AML-193 (cell line): ENCODE measurements around the gene FRRS1L.

Experiments
- DNase-seq, 2 experiments: peaks; one replicate each; lab custom pipeline; 2025; lab: John Stamatoyannopoulos, UW

FRRS1L gene

DNA sequence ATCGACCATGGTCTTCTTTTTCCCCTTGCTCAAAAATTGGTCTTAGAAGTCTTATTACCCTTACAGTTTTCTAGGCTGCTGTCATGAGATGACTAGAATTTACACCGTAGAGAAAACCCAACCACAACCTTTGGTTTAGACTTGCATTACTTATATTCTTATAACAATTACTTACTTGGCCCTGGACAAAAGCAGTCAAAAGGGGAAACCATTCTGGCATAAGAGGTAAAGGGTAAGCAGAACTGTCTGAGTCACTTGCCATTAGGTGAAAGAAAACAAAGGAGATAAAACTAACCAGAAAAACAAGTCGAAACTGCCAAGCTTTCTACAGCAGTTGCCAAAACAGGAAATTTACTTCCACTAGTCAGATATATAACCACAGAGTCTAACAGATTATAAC, 65.2 kb downstream of the FRRS1L start:
- no peak for DNase-seq

DNA sequence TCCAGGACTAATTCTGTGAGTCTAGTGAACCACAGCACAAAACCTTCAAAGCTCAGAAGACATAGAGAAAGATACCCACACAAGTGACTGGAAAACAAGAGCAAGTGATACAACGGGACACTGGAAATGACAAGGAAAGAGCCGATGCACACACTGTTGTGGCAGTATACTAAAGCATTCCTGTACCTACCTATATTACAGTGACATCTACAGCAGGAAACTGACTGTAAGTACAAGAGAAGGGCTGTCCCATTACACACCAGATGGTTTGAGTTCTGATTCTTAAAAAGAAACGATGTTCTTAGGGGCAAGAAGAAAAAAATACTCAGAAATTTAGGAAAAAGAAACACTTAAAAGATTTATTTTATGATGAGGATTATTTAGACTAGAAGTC, 65.8 kb downstream of the FRRS1L start:
- no peak for DNase-seq

DNA sequence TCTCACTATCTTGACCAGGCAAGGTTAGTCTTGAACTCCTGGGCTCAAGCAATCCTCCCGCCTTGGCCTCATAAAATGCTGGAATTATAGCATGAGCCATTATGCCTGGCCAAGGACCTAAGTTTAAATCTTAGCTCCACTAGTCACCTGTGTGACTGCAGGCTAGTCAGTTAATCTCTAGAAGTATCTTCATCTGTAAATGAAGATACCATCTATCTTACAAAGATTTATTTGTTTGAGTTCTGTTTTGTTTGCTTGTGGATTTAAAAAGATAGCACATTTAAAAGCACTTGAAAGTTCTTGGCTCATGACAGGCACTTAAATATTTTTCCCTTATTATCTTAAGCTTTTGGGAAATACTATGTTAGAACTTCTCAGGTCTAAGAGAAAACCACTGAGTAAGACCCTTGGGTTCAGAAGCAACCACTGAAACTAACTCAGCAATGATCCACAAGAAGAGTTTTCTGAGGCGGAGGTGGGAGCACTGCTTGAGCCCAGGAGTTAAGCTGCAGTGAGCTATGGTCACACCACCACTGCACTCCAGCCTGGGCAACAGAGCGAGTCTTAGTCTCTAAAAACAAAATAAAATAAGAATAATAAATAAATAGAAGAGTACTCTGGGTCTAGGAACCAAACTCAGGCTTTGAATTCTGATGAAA, 66.4 kb downstream of the FRRS1L start:
- DNase-seq = no peak

DNA sequence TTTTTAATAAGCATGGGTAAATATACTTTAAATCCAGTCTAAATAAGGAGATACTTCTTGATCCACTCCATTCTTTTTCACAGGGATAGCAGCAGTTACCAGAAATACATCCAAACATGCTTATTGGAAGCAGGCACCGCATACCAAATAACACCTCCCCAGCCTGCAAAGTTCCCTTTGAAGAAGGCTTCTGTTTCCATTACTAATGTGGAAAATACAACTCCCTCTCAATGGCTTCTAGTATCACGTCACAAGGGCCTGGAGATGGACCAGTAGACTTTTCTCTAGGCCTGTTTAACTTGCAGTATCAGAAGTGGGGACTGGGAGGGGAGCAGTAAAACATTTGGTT, 68.1 kb downstream of the FRRS1L start:
- DNase-seq = no peak

DNA sequence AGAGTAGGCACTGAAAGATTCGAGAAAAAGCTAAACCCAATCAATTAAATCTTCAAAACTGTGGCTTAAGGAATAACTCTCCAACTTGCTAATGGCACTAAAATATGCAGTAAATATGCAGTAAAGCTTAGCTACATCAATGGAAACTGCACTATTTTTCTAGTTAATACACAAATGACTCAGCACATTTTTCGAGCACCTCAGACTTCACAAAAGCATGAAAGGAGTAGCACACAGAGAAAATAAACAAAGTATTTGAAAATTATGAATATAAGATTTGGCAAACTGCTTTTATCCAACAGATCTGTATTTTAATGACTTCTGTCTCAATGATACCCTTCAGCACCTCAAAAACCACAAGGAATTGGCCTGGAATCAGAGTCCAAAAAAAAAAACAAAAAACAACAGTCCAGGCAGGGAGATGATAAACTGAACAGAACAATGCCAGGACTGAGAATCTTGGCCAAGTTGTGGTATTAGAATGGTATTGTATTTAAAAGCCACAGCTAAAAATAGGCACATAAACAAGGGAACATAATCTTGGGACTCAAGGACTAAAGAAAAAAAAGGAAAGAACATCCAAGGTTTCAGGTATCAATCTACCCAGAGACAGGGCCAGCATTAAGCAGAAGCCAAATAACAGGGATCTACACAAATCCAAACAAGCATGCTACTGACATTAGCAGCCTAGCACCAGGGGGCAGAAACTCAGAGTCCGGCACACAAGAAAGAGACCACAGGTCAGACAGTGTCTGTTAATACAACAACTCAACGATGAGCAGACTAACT, 68.7 kb downstream of the FRRS1L start:
- DNase-seq = no peak

DNA sequence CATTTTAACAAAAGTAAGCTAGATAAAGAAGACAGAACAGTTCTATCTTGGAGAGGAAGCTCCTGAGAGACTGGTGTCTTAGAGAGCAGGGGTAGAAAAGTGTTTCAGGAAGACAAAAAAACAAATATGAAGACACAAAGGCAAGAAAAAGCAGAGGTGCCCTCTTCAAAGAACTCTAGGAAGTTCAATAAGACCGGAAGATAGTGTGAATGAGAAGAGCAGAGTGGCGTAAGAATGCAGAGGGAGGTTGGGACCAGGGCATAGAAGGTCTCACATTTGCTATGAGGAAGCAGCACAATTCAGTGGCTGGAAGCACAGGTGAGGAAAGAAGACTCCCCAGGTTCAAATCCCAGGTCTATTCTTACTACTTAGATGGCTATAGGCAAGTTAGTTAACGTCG, 69.9 kb downstream of the FRRS1L start:
- DNase-seq = no peak

DNA sequence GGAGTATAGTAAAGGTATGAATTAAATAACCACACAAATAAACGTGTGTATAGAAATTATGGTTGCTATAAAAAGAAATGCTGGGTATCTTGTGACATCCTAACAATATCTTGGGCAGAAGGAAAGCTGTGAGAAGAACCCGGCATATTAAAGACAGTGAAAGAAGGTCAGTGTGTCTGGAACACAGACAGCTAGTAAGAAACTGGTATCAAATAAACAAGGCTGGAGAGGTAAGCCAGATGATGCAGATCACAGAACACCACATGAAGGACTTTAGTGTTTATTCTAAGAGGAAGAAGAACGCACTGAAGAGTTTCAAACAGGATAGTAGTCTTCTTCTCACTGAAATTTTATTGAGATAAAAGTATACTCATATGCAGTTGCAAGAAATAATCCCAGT, 71.7 kb downstream of the FRRS1L start:
- DNase-seq = no peak

DNA sequence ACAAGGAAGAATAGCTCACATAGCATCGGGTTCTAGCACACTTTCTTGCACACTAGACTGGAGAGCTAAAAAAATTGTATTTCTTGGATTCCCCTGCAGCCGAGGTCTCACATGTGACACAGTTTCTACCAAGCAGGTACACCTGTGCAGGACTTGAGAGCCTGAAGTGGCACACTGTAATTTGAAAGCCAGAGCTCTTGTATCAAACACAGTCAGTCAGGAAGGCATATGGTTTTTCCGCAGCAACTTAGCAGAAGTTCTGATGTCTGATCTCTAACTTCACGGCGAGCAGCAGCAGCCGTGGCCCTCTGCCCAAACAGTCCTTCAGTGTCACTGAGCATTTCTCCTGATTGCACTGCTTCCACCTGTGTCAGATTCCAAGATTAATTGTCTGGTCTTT, 72.8 kb downstream of the FRRS1L start:
- no peak for DNase-seq

DNA sequence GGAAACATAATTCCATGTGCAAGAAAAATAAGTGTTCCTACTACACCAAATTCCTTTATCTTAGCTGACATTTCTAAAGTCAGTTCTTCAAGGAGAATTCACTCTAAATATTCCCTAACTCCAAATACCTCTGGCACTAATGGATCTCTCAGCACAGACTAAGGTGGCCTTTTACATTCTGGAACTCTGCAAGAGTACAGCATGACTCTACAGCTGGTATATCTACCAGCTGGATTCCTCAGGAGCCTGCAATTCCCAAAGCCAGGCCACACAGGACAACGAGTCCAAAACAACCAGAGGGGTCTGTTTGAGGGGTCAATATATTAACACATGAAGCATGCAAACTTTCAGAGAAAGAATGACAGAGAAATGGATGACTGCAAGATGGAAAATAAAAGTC, 74.5 kb downstream of the FRRS1L start:
- DNase-seq = no peak

DNA sequence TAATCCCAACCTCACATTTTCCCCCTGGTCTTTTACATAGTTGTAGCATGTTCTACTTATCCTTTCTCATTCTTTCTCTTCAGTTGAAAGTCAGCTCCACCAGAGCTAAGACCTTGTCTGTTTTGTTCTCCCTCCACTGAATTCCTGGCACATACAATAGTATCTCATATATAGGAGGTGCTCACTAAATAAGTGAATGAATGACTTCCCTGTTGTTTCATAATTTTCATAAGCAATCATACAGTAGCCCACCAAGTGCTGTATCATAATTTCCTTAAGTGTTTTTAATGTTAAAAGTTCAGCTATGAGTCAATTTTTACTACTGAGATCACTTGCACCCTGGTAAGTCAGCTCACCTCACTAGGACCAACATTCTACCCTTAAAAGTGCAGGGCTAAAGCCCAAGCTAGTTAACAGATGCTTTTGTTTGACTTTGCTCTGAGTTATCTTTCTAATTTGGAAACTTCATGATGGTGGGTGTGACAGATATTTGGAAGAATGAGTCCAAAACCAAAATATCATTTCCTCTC, 74.9 kb downstream of the FRRS1L start:
- DNase-seq = no peak

DNA sequence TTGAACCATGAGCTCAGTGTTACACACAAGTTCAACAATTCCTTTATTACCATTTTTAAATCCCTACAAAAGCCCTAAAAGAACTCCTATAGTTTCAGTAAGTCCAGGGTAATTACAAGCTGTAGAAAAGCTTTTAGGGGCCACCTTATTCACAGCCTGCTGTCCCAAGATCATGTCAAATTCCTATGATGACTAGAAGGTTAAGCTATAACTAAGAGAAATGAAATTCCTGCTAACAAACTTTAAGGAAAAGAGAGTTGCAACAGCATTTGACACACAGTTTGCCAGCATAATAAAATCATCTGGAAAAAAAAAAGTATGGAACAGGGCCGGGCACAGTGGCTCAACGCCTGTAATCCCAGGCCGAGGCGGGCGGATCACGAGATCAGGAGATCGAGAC, 78.8 kb downstream of the FRRS1L start:
- no peak for DNase-seq

DNA sequence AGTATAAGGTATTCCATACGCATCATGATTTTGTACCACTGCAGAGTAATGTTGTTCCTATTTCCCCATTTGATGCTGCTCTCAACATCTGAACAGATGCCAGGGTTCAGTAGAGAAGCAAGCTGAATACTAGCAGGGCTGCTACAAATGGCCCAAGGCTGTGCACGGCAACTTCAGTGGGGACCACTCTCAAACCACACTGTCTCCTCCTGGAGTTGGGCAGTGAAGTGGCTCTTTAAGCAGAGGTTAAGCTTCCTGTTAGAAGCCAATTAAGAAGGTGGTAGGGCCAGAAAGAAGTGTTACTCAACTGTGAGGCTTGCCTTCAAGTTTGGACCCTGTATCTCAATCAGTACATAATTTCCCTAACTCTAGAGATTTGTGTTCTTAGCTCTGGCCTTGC, 79.3 kb downstream of the FRRS1L start:
- DNase-seq = no peak

DNA sequence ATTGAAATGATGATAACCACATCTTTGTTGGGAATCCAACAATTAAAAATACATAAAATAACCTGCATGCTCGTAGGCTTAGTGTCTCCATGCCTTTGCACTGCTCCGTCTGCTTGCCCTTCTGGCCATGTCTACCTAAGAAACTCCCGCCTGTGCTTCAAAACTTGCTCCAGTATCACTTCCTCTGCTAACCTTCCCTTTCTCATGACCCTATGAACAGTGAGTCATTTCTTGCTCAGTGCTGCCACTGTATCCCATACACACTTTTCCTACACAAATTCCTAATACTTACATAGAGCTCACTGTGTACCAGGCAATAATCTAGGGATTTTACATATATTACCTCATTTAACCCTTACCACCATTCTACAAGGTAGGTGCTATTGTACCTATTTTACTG, 80.8 kb downstream of the FRRS1L start:
- DNase-seq = no peak

DNA sequence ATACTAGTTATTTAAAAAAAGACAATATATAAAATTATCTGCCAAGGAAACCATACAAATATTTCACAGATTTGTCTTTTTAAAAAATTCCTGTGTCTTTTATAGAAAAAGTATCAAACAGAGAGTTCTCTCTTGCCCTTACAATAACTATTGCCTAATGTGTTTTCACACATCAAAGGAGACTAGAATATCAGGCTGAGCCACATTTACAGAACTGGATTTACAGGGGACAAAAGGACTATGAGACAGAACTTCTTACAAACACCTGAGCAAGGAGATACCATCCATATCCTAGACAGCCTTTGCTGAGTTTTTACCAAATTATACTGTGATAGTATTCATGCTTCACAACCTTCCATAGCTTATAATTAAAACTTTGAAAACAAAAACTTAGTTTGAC, 81.5 kb downstream of the FRRS1L start:
- DNase-seq = no peak

DNA sequence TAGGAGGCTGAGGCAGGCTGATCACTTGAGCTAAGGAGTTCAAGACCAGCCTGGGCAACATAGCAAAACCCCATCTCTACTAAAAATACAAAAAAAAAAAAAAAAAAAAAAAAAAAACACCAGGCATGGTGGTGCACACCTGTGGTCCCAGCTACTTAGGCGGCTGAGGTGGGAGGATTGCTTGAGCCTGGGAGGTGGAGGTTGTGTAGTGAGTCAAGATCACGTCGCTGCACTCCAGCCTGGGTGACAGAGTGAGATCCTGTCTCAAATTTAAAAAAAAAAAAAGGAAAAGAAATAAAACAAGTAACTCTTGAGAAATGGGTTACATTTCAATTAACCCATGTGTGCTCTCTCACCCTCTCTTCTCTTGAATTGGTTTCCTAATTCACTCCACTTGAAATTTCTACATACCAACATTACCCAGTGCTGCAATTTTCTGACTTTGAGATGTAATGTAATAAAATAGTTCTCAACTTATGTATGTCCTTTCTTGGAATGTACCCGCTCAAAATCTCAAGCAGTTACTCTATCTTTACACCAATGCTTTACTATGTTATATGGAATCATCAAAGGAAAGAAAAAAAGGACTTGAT, 83.1 kb downstream of the FRRS1L start:
- DNase-seq = no peak

DNA sequence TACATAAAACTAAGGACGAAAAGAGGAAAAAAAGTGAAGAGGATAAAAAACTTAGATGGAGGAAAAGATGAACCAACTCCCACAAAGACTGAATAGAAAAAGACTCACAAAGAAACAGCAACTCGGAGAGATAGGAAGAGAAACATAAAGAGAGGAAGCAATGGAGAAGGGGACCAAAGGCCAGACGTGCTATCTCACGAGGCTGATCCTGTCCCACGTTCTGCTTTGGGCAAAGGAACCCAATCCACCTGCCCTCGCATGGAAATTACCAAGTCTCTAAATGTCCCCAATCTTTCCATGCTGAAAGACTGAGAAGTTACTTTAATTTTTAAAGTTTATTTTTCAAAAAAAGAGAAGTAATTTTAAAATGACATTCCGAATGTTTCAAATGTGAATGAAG, 83.9 kb downstream of the FRRS1L start:
- no peak for DNase-seq

DNA sequence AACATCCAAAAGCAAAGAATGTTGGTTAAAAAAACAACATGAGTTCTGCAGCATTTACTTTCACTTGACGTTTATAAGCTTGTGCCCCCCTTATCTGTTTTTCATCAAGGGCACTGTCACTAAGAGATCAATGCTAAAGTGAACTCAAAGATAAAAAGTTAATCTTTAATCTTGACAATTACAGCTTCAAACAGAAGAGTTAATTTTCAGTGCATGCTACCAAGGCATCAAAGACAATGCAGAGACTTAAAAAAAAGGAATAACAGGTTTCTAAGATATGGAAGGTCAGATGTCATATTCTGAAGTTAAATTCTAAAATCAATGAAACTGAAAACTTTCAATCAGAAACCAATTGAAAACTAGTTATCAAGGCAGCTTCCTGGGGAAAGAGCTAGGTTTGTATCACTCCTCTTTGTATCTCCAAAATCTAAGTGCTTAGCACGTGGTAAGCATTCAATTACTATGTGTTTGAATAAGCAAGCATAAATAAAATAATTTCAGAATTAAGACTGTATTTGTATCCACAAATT, 84.9 kb downstream of the FRRS1L start:
- no peak for DNase-seq
